Activated CD4-positive, alpha-beta memory T cell treated with anti-CD3 and anti-CD28 coated beads for 36 hours (primary cell): ENCODE results near the gene ANKRD30A. TPM values are rescaled to one million over a fixed set of nuclear protein-coding genes. Genes with fewer than 3 reads are reported as not detected.
"Not testable (repeated sequence)": the region's sequence is repeated elsewhere in the genome, so short reads cannot be mapped to it uniquely, and the experiment has no call there.

Source experiments
- CTCF ChIA-PET: fragments of 350-600 bp; sonication (Branson Sonifier 250); formaldehyde crosslinking; loops from one replicate; lab custom pipeline; 2021; ENCODE audit warnings: antibody characterized with exemption, inconsistent platforms; lab: Charles Lee
- POLR2A ChIA-PET: fragments of 350-600 bp; sonication (Branson Sonifier 250); formaldehyde crosslinking; loops from one replicate; lab custom pipeline; 2021; ENCODE audit warnings: antibody characterized with exemption; lab: Charles Lee
- DNase-seq: peaks from one replicate; pipeline ENCODE4 v3.0.0-alpha.2; 2020
- H3K27ac Mint-ChIP-seq: one replicate; pipeline ENCODE4 v1.8.0; 2021; ENCODE audit warnings: mixed read lengths
- H3K27me3 Mint-ChIP-seq: one replicate; pipeline ENCODE4 v1.8.0; 2021; ENCODE audit warnings: mixed read lengths
- H3K36me3 Mint-ChIP-seq: one replicate; pipeline ENCODE4 v1.8.0; 2021; ENCODE audit warnings: mixed read lengths
- H3K4me1 Mint-ChIP-seq: one replicate; pipeline ENCODE4 v1.8.0; 2021; ENCODE audit warnings: low read depth, mixed read lengths
- H3K4me3 Mint-ChIP-seq: one replicate; pipeline ENCODE4 v1.8.0; 2021; ENCODE audit warnings: mild to moderate bottlenecking, mixed read lengths
- H3K9me3 Mint-ChIP-seq: one replicate; pipeline ENCODE4 v1.8.0; 2021; ENCODE audit warnings: mixed read lengths
- intact Hi-C: fragments of 100-400 bp; cut with micrococcal nuclease; formaldehyde crosslinking; loops from one replicate; pipeline ENCODE4 v1.15.1; 2023
- total RNA-seq, 2 experiments: library from RNA; stranded (reverse); gene quantifications; one replicate each; pipeline ENCODE4 v1.2.3, GENCODE V29; 2021

Gene ANKRD30A, protein sequence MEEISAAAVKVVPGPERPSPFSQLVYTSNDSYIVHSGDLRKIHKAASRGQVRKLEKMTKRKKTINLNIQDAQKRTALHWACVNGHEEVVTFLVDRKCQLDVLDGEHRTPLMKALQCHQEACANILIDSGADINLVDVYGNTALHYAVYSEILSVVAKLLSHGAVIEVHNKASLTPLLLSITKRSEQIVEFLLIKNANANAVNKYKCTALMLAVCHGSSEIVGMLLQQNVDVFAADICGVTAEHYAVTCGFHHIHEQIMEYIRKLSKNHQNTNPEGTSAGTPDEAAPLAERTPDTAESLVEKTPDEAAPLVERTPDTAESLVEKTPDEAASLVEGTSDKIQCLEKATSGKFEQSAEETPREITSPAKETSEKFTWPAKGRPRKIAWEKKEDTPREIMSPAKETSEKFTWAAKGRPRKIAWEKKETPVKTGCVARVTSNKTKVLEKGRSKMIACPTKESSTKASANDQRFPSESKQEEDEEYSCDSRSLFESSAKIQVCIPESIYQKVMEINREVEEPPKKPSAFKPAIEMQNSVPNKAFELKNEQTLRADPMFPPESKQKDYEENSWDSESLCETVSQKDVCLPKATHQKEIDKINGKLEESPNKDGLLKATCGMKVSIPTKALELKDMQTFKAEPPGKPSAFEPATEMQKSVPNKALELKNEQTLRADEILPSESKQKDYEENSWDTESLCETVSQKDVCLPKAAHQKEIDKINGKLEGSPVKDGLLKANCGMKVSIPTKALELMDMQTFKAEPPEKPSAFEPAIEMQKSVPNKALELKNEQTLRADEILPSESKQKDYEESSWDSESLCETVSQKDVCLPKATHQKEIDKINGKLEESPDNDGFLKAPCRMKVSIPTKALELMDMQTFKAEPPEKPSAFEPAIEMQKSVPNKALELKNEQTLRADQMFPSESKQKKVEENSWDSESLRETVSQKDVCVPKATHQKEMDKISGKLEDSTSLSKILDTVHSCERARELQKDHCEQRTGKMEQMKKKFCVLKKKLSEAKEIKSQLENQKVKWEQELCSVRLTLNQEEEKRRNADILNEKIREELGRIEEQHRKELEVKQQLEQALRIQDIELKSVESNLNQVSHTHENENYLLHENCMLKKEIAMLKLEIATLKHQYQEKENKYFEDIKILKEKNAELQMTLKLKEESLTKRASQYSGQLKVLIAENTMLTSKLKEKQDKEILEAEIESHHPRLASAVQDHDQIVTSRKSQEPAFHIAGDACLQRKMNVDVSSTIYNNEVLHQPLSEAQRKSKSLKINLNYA (N-terminal part only)
- not detected for total RNA-seq

DNA sequence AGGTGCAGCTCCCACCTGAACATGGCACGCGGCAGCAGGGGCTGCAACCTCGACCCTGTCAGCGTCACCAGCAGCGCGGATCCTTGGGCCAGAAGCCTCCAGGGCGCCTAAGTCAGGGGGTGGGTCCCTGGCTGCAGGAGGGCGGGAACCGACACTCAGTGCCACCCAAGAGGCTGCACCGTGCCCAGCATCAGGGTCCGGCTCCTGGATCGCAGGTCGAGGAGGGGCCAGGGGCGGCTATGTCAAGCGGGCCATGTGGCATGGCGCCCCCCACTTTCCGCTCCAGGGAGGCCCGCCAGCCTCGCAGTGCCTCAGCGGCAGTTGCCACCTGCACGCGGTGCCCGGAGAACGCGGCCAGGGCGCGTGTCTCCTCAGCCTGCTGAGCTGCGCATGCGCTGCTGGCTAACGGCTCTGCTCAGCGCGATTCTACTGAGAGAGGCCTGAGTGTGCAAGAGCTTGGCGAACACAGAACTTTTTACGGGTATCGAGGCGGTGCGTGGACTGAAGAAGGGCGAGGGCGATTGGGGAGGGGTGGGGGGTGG is at the start of gene ANKRD30A:
Gene ANKRD30A, plus strand, starts transcription at position 408 of the 542 bp plus-strand sequence. CDS start 190 bp downstream, outside the sequence.
- DNase-seq = no peak
- CTCF ChIA-PET = no interaction called here
- Mint-ChIP-seq H3K27me3 (no peaks in the 10 kb centered on the region), H3K27ac (no peak within 1 kb of the TSS), H3K9me3 (peaks cover 13% of the 10 kb centered on the region), H3K4me3 (no peak within 1 kb of the TSS), H3K4me1 (no peaks in the 10 kb centered on the region), H3K36me3 (no peaks in the 10 kb centered on the region)
- POLR2A ChIA-PET = no interaction called here
- intact Hi-C loops = no loop called here

DNA sequence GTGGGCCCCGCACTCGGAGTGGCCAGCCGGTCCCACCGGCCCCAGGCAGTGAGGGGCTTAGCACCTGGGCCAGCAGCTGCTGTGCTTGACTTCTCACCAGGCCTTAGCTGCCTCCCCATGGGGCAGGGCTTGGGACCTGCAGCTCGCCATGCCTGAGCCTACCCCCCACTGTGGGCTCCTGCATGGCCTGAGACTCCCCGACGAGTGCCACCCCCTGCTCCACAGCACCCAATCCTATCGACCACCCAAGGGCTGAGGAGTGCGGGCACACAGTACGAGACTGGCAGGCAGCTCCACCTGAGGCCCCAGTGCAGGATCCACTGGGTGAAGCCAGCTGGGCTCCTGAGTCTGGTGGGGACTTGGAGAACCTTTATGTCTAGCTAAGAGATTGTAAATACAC is 49.3 kb upstream of the ANKRD30A start:
- H3K27me3 Mint-ChIP-seq, H3K27ac Mint-ChIP-seq, DNase-seq, POLR2A ChIA-PET, intact Hi-C loops, H3K4me1 Mint-ChIP-seq, CTCF ChIA-PET, H3K4me3 Mint-ChIP-seq, H3K36me3 Mint-ChIP-seq: not testable (repeated sequence)
- H3K9me3 Mint-ChIP-seq = peaks cover 15% of the 10 kb centered on the region

DNA sequence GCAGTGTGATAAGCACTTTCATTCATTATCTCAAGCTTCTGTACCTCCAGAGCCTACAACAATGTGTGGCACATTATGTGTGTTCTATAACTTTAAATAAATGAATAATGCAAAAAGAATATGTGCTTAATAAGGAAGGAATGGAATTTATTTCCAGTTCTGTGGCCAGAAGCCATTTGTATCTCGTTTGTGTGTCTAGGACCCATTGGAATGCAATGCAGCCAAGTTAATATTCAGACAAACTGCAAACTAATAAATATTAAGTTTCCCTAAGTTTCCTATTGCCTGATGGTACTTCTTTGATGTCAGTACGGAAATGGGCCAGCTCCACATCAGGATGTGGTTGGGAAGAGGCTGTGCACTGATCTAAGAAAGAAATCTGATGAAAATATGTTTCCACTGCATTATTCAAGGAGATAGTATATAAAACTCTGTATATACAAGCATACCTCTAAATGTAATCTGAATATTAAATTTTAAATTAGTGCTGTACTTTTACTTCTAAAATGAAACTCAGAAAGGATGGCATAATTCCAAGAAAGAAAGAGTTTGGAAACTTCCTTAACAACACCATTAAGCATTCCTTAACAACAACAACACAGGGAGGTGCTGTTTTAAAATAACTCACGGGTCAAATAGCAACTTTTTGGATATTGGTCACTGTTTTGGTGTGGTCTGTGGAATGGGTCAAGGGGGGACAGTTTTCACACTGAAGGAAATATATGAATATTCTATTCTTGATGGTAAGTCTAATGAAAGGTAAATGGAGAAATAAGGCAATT is 29.4 kb upstream of the ANKRD30A start:
- no peak for DNase-seq
- H3K9me3 Mint-ChIP-seq = peaks cover 33% of the 10 kb centered on the region
- H3K27ac Mint-ChIP-seq = no peak overlapping the region
- ChIA-PET CTCF (no interaction called here), POLR2A (no interaction called here)
- H3K27me3 Mint-ChIP-seq = no peaks in the 10 kb centered on the region
- H3K36me3 Mint-ChIP-seq = no peaks in the 10 kb centered on the region
- intact Hi-C loops = no loop called here
- no peak overlapping the region for H3K4me3 Mint-ChIP-seq
- H3K4me1 Mint-ChIP-seq = no peaks in the 10 kb centered on the region

DNA sequence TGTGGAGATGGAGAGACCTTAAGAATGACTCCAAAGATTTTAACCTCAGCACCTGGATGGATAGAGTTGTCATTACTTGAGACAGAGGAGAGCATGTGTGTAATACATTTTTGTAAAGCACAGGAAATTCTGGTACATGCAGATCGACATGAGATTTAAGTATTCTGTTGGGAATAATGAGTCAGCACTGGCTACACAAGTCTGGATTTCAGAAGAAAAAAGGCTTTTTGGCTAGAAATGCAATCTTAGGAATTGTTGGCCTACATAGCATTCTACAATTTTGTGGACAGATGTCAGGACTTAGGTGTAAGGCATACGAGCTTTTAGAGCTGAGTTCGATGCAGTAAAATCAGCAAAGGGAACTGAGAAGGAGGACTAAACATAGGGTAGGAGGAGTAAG is 24.1 kb upstream of the ANKRD30A start:
- no peak for DNase-seq
- ChIA-PET POLR2A (no interaction called here), CTCF (no interaction called here)
- no peaks in the 10 kb centered on the region for H3K4me1 Mint-ChIP-seq
- no peak overlapping the region for H3K4me3 Mint-ChIP-seq
- H3K27me3 Mint-ChIP-seq = no peaks in the 10 kb centered on the region
- H3K27ac Mint-ChIP-seq = no peak overlapping the region
- no peaks in the 10 kb centered on the region for H3K36me3 Mint-ChIP-seq
- intact Hi-C loops = no loop called here
- peaks cover 25% of the 10 kb centered on the region for H3K9me3 Mint-ChIP-seq

DNA sequence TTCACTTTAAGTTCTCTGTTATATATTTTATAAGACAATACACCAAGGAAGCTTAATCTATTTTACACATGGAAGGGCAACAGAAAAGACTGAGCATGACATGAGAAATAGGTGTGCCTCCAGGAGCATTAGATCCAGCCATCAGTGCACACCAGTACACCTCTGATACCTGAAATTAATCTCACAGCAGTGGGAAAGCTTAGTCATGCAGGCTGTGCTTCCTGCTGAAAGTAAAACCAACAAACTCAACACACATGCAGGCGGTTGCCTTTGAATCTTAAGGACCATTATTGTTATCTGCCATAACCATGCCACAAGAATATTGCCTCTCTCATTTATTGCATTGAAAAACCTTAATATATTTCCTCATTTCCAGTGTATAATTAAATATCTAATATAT is 16.4 kb upstream of the ANKRD30A start:
- H3K27me3 Mint-ChIP-seq = no peaks in the 10 kb centered on the region
- ChIA-PET CTCF (no interaction called here), POLR2A (no interaction called here)
- H3K27ac Mint-ChIP-seq = no peak overlapping the region
- no peaks in the 10 kb centered on the region for H3K36me3 Mint-ChIP-seq
- peaks cover 15% of the 10 kb centered on the region for H3K9me3 Mint-ChIP-seq
- H3K4me3 Mint-ChIP-seq = no peak overlapping the region
- intact Hi-C loops = no loop called here
- H3K4me1 Mint-ChIP-seq = no peaks in the 10 kb centered on the region
- no peak for DNase-seq

DNA sequence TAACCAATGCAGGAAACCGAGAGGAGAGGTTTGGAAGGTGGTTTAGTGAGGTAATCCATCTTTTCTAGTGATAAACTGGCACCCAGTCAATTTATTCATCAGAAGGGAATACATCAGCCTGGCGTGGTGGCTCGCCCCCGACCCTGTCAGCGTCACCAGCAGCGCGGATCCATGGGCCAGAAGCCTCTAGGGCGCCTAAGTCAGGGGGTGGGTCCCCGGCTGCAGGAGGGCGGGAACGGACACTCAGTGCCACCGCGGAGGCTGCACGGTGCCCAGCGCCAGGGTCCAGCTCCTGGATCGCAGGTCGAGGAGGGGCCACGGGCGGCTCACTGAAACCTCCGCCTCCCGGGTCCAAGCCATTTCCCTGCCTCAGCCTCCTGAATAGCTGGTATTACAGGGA is 866 bp upstream of the ANKRD30A start:
- Mint-ChIP-seq H3K27me3 (no peaks in the 10 kb centered on the region), H3K36me3 (no peaks in the 10 kb centered on the region), H3K9me3 (peaks cover 10% of the 10 kb centered on the region), H3K4me3 (no peak overlapping the region), H3K4me1 (no peaks in the 10 kb centered on the region), H3K27ac (no peak overlapping the region)
- CTCF ChIA-PET = no interaction called here
- POLR2A ChIA-PET = no interaction called here
- intact Hi-C loops = no loop called here
- DNase-seq = no peak

DNA sequence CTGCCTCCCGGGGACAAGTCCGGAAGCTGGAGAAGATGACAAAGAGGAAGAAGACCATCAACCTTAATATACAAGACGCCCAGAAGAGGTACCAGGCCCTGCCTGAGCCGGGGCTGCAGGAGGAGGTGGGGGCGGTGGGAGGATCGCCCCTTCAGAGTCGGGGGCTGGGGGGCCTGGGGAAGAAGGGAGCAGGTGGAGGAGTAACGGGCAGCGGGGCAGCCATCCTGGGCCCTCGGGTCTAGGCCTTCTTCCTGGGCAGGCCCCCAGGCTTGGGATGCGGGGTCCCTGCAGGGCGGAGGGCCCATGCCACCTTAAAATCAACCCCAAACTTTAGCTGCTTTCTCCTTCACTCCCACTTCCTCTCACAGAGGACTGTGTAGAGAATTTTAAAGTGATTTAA is 523 bp downstream of the ANKRD30A start:
- H3K27ac Mint-ChIP-seq = no peak overlapping the region
- CTCF ChIA-PET = no interaction called here
- no peaks in the 10 kb centered on the region for H3K4me1 Mint-ChIP-seq
- POLR2A ChIA-PET = no interaction called here
- peaks cover 13% of the 10 kb centered on the region for H3K9me3 Mint-ChIP-seq
- H3K4me3 Mint-ChIP-seq = no peak overlapping the region
- DNase-seq = no peak
- intact Hi-C loops = no loop called here
- H3K36me3 Mint-ChIP-seq = no peaks in the 10 kb centered on the region
- H3K27me3 Mint-ChIP-seq = no peaks in the 10 kb centered on the region

DNA sequence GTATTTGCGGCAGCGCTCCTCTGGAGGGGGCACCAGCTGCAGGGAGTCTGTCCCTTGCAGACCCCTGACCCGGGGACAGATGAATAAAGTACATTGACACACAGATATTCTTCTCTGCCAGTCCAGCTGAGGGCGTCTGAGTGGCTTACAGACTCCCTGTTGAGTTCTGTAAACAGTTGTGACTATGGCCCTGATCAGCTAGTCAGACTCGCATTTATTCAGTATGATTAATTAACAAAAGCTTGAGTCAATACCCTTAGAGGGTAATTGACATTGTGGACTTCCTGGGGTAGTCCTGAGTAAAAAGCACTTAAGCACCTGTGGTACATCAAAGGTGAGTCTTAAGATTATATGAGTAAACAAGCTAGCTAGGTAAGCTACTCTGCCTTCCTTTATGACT is 21.0 kb downstream of the ANKRD30A start:
- Mint-ChIP-seq H3K9me3 (peaks cover 2% of the 10 kb centered on the region), H3K4me3 (no peak overlapping the region), H3K27me3 (no peaks in the 10 kb centered on the region), H3K27ac (no peak overlapping the region), H3K4me1 (no peaks in the 10 kb centered on the region), H3K36me3 (no peaks in the 10 kb centered on the region)
- DNase-seq = no peak
- ChIA-PET CTCF (no interaction called here), POLR2A (no interaction called here)
- intact Hi-C loops = no loop called here

DNA sequence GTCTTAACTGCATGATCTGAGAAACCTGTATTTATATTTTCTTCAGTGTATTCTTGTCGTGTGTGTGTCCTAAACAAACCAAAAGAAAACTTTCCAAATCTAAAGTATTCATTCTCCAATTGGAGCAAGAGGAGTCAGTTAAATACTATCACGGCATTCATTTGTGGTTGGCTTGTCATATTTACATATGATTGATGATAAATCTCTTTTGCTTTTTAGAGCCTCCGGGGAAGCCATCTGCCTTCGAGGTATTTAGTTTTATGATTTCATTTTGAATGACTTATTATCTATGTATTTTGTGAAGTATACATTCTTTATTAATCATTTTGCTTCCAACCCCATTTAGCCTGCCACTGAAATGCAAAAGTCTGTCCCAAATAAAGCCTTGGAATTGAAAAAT is 37.0 kb downstream of the ANKRD30A start:
- H3K36me3 Mint-ChIP-seq, H3K9me3 Mint-ChIP-seq, POLR2A ChIA-PET, CTCF ChIA-PET, intact Hi-C loops, H3K27ac Mint-ChIP-seq, DNase-seq, H3K4me1 Mint-ChIP-seq, H3K27me3 Mint-ChIP-seq, H3K4me3 Mint-ChIP-seq: not testable (repeated sequence)

DNA sequence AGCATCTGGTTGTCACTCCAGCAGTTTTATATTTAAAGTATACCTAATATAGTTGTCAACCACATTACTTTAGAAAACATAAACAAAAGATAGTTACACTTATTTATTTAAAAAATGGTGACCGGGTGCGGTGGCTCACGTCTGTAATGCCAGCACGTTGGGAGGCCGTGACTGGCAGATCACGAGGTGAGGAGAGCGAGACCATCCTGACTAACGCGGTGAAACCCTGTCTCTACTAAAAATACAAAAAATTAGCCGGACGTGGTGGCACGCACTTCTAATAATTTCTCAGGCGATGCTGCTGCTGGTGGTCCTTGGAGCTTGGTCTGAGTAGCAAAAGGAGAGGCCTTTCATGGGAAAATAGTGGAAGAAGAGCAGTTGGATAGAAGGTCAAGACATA is 46.5 kb downstream of the ANKRD30A start:
- POLR2A ChIA-PET, H3K4me1 Mint-ChIP-seq, H3K36me3 Mint-ChIP-seq, H3K9me3 Mint-ChIP-seq, CTCF ChIA-PET, H3K27ac Mint-ChIP-seq, intact Hi-C loops, H3K4me3 Mint-ChIP-seq, H3K27me3 Mint-ChIP-seq, DNase-seq: not testable (repeated sequence)

DNA sequence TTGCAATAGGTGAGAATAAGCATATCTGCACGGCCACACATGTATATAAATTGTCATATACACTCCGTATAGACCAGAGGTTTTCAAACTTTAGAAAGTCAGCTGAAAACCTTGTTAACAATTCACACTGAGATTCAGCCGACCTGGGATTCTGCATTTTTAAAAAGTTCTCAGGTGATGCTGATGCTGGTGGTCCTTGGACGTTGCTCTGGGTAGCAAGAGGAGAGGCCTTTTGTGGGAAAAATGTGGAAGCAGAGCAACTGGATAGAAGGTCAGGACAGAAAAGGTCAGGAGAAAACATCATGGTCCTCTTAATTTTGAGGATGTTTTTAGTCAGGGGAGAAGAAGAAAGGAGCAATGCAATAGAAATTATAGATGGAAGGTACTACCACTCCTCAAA is 52.9 kb downstream of the ANKRD30A start:
- POLR2A ChIA-PET, H3K9me3 Mint-ChIP-seq, DNase-seq, H3K27me3 Mint-ChIP-seq, H3K4me1 Mint-ChIP-seq, H3K4me3 Mint-ChIP-seq, CTCF ChIA-PET, H3K36me3 Mint-ChIP-seq, intact Hi-C loops, H3K27ac Mint-ChIP-seq: not testable (repeated sequence)
